Germinal center (tissue), 1 donor: ENCODE results near the gene ZNF670.
"Not testable (repeated sequence)": the region's sequence is repeated elsewhere in the genome, so short reads cannot be mapped to it uniquely, and the experiment has no call there.

Experiments
- DNase-seq: peaks from one replicate; pipeline ENCODE4 v3.0.0; 2012; ENCODE audit warnings: mixed read lengths, low spot score

Gene ZNF670

DNA sequence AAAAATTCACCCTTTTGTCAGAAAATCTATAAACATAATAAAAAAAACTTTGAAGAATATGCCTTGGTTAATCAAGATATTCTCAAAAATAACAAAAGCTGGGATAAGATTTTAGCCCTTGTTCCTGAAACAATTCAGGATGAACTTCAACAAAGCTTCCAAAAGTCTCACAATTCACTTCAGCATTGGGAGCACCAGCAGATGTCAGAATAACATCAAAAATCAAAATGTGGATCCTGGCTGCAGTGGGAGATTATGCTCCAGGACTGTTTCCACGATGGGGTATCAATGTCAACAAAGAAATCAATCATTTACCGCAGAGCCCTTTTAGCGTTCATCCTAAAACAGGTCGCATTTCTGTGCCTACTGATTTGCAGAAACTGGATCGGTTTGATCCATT, 35.2 kb downstream of the ZNF670 start:
- no peak for DNase-seq

DNA sequence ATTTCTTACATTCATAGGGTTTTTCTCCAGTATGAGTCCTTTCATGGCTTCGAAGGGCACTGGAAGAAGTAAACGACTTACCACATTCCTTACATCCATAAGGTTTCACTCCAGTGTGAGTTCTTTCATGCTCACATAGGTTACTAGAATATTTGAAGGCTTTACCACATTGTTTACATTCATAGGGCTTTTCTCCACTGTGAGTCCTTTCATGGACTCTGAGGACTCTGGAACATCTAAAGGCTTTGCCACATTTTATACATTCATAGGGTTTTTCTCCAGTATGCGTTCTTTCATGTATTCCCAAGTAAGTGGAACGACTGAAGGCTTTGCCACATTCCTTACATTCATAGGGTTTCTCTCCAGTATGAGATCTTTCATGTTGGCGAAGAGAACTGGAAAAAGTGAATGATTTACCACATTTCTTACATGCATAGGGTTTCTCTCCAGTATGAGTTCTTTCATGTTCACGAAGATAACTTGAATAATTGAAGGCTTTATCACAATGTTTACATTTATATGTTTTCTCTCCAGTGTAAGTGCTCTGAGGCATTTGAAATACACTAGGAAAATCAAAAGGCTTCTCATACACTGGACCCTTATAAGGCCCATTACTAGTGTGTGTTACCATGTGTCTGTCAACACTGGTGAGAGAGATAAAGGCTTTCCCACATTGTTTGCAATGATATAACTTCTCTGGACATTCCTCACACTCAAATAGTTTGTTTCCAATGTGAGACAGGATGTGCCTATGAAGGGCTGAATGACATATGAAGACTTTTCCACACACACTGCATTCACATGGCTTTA, 40.9 kb downstream of the ZNF670 start:
- no peak for DNase-seq

DNA sequence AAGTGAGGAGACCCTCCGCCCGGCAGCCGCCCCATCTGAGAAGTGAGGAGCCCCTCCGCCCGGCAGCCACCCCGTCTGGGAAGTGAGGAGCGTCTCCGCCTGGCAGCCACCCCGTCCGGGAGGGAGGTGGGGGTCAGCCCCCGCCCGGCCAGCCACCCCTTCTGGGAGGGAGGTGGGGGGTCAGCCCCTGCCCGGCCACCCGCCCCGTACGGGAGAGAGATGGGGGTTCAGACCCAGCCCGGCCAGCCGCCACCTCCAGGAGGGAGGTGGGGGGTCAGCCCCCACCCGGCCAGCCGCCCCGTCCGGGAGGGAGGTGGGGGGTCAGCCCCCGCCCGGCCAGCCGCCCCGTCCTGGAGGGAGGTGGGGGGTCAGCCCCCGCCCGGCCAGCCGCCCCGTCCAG, 46.3 kb downstream of the ZNF670 start:
- not testable (repeated sequence) for DNase-seq
